ENCODE data around the gene TAF10.

The TAF10 gene

GRCh38 chr11:6612213-6613041, at the start of gene TAF10:
TAF10 (minus strand) TSS chr11:6612216; CDS start chr11:6612189, 27 bp downstream.
- peak; percentile 71 to 90 (median 88) for DNase-seq

- no peak for DNase-seq
Measured at GRCh38 chr11:6660712-6661111, 48.7 kb upstream of the TAF10 start.

DNA sequence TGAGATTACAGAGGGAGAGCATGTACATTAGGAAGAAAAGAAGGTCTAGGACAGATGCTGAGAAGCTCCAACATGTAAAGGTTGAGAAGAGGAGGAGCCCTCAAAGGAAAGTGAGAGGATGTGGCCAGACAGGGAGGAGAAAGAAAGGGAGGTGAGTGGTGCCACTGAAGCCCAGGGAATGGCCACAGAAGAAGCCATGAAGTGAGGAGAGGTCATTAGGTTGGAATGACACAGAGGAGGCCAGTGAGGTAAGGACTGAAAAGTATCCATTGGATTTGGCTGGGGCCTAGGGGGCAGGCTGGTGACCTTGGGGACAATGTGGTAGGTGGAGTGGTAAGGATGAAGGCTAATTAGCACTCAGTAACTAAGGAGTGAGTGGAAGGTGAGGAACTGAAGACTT, 46.6 kb upstream of the TAF10 start:
- DNase-seq = no peak

DNA sequence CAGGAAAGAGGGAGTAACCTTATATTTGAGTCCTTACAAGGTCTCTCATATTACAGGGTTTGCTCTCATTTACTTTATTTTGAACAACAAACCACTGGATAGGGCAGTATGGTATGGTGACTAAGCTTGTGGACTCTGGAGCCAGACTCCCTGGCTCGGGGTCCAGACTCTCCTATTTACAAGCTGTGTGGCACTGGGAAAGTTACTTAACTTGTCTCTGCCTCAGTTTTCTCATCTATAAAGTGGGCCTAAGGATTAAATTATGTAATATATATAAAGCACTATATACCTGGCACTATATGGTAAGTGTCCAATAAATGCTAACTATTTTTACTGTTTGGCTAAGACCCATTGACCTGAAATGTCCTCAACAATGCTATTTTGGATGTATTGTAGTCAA, 45.3 kb upstream of the TAF10 start:
- DNase-seq = no peak

GRCh38 chr11:6656936-6657335, 44.9 kb upstream of the TAF10 start:
- no peak for DNase-seq

GRCh38 chr11:6656584-6656915, 44.5 kb upstream of the TAF10 start:
- DNase-seq = no peak

GRCh38 chr11:6655790-6656583, 44.0 kb upstream of the TAF10 start, which contains the start of gene DCHS1:
DCHS1 (minus strand) TSS chr11:6655809; CDS start chr11:6641613, 14,196 bp downstream.
- peak in 1 of 4 experiments; percentile 14 for DNase-seq

GRCh38 chr11:6655020-6655789, 43.2 kb upstream of the TAF10 start:
- no peak for DNase-seq

DNA sequence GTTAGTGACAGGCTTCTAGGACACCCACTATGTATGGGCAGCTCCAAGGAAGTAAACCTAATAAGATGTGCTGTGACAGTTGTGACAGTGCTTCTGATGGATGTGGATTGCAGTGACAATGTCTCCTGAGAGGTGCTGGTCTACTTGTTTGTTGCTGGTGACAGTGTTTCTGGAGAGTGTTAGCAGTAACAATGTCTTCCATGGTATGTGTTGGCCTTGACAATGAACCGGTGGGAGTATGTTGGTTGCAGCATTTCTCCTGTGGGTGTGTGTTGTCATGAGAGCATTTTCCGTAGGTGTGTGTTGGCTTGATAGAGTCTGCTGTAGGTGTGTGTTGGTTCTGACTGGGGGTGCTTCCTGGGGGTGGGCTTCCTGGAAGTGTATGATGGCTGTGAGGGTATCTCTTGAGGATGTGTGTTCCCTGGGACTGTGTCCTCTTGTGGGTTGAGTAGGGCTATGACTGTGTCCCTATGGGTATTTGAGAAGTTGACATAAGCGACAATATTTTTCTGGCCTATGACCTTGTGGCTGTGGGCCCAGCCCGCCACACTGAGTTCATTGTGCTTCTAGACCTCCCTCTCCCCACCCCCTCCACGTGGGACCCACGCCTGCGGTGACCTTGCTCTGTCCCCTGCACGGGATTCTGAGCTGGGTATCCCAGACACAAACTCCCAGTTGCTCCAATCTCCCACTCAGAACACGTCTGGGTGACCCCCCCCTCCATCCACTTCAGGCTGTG, 42.4 kb upstream of the TAF10 start:
- no peak for DNase-seq

DNA sequence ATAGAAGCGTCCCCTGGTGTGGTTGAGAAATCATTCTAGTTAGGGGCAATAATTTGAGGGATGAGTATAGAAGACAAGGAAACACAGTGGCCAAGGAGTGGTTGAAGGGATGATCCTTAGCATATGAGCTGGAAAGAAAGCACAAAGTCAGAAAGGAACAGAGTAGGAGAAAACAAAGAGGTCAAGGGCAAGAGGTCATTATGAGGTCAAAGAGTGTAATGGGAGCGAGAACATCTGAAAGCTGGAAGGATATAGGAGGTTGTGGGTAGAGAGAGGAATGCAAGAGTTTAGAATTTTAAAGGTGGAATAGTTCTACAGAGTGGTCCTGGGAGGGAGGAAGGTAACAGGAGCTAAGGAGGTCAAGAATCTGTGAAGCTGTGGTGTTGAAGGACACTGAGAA, 41.6 kb upstream of the TAF10 start:
- no peak for DNase-seq

DNA sequence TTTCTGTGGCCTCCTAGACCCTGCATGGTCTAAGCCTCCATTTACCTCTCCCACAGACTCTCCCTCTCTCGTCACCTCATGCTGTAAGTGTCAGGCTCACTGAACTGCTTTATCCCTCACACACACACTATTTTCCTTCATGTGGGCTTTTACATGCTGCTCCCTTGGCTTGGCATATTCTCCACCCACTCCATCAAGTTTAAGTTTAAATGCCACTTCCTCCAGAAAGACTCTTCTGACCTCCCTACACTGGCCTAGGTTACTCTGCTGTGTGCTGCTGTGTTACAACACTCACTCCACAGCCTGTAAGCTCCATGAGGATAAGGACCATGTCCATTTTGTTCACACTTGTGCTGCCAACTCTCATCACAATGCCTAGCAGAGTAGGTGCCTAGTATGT, 41.1 kb upstream of the TAF10 start:
- DNase-seq = no peak

GRCh38 chr11:6652182-6652581, 40.2 kb upstream of the TAF10 start:
- DNase-seq = no peak

GRCh38 chr11:6650980-6651379, 39.0 kb upstream of the TAF10 start:
- DNase-seq = no peak

DNA sequence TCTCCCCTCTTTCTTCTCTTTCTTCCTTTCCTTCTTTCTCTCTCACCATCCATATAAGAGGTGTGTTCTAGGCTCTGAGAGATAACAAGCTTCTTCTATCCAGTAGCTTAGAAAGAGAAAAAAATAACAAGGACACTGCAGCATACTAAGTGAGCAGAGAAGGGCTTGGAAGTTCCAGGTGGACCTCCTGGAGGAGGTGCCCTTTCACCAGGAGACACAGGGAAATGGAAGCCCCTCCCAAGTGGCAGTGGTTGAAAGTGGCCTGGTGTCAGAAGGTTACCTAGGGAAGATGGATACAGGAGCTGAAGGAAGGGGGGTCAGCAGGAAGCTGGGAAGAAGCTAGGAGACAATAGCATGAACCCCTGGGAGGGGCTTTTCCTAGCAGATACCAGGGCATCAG, 38.1 kb upstream of the TAF10 start:
- DNase-seq = no peak

DNA sequence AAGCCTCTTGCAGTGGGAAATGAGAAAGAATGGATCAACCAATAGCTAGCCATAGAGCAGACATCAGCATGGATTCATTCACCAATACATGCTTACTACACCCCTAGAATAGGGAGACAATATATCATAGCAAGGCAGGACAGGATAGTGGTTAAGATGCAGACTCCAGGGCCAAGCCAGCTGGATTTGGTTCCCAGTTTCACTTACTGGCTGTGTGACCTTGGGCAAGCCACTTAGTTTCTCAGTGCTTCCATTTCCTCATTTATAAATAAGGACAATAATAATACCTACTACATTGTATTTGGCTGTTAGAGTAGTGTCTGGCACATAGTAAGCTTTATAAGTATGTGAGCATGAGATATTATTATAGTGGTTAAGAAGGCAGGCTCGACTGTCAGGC, 36.5 kb upstream of the TAF10 start:
- DNase-seq = no peak

- no peak for DNase-seq
Measured at GRCh38 chr11:6647836-6648235, 35.8 kb upstream of the TAF10 start.

DNA sequence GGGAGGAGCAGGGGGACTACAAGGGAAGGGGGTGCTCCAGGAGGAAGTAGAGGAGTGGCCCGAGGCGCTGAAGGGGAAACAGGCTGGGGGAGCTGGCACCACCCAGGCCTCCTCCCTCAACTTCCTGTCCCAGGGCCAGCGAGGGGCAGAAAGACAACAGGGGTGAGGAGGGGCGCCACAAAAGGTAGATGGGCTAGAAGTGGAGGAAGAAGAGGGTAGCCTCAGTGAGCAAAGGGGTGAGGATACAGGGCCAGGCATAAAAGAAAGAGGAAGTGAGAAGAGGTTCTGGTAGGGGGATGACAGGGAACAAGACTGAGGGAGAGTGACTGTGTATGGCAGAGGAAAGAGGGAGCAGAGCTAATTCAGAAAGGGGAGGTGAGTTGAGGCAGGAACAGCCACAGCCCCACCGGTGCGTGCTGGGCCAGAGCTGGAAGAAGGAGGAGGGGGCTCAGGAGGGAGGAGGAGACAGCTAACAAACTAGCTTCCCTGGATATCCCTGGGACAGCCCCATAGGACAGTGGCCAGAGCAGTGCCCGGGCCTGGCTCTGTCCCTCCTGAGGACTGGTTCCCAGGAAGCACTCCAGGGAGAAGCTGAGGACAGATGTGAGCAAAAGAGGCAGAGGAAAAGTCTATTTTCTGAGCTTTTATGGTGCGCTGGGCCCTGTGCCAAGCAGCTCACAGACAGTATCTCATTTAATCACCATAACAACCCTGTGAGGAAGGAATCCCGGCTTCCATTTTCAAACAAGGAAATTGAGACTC, 35.1 kb upstream of the TAF10 start:
- DNase-seq = peak in 1 of 4 experiments; percentile 24

DNA sequence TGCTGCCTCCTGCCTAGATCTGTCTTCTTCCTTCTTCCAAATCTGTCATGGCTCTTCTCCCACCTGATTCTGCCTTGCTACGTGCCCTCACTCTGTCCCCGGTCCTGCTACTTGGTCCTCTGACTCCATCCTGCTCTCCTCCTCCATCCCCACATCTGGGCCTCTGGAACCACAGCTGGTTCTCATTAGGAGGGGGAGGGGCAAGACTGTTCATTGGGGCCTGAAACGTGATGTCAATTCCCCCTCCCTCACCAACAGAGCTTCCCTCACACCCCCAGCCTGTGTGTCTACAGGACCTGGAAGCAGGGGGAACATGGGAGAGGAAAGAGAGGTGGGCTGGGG, 34.5 kb upstream of the TAF10 start:
- no peak for DNase-seq

GRCh38 chr11:6646071-6646470, 34.1 kb upstream of the TAF10 start:
- no peak for DNase-seq

GRCh38 chr11:6642957-6643356, 30.9 kb upstream of the TAF10 start:
- no peak for DNase-seq

DNA sequence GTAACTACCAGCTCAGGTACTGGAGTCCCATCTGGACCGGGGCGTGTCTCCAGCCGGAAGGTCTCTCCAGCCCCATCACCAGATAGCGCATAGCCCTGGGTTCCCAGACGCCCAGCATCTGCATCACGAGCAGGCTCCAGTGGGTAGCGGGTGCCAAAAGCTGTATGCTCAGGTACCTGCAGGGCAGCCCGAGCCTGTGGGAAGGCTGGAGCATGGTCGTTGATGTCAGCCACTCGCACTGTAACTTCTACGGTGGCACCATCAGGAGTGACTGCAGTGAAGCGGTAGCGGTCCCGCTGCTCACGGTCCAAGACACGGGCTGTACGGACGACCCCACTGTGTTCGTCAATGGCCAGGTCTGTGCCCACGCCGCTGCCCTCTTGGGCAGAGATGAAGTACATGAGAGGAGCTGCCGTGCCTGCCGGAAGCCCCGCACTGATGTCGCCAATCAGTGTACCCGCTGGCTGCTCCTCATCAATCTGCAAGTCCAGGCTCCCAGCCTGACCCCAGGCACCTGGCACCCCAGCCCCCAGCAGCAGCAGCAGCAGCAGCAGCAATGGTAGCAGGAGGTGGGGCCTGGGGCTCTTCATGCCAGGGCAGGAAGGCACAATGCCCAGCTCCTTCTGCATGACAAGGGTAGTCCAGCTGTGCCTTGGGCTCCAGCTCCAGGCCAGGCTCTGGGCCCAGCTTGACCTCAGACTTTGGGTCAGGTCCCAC, 29.1 kb upstream of the TAF10 start:
- no peak for DNase-seq

Measured in activated CD4-positive, CD25-positive, alpha-beta regulatory T cell (primary cell).